Mesothelial cell of epicardium (in vitro differentiated cells): ENCODE measurements around the gene ITGA11. TPM values are rescaled to one million over a fixed set of nuclear protein-coding genes. Genes with fewer than 3 reads are reported as not detected.

Source experiments
- DNase-seq, 2 experiments: peaks; one replicate each; pipeline ENCODE4 v3.0.0; 2021; ENCODE audit warnings: low spot score in 2 of 2; ENCODE audit not compliant: unreplicated experiment in 2 of 2
- H3K27ac Mint-ChIP-seq: 2 replicates; pipeline ENCODE4 v1.8.0; 2021; ENCODE audit warnings: mixed read lengths
- H3K27me3 Mint-ChIP-seq: 2 replicates; pipeline ENCODE4 v1.8.0; 2021; ENCODE audit warnings: low read depth, mixed read lengths
- H3K36me3 Mint-ChIP-seq: 2 replicates; pipeline ENCODE4 v1.8.0; 2021; ENCODE audit warnings: mixed read lengths
- H3K4me1 Mint-ChIP-seq: 2 replicates; pipeline ENCODE4 v1.8.0; 2021; ENCODE audit warnings: mixed read lengths
- H3K4me3 Mint-ChIP-seq: 2 replicates; pipeline ENCODE4 v1.8.0; 2021; ENCODE audit warnings: mild to moderate bottlenecking, moderate library complexity, mixed read lengths
- H3K9me3 Mint-ChIP-seq: 2 replicates; pipeline ENCODE4 v1.8.0; 2021; ENCODE audit warnings: mixed read lengths
- CTCF ChIP-seq: fragments of 200-600 bp; sonication (generic); IDR thresholded peaks from one replicate; pipeline ENCODE4 v1.5.0; 2021; ENCODE audit warnings: antibody characterized with exemption; ENCODE audit not compliant: unreplicated experiment
- total RNA-seq: library from RNA; stranded (reverse); gene quantifications from 3 replicates; pipeline ENCODE4 v1.2.1, GENCODE V29; 2021

ITGA11 gene
- total RNA-seq, 1 donor from 2014 or later = 3.5 TPM

- H3K4me3 Mint-ChIP-seq = no peak overlapping the region
- peaks cover 24% of the 10 kb centered on the region for H3K27me3 Mint-ChIP-seq
- no peak for DNase-seq
- H3K9me3 Mint-ChIP-seq = no peaks in the 10 kb centered on the region
- TF ChIP-seq CTCF = no peak
- peaks cover 20% of the 10 kb centered on the region for H3K4me1 Mint-ChIP-seq
- H3K27ac Mint-ChIP-seq = no peak overlapping the region
- H3K36me3 Mint-ChIP-seq = no peaks in the 10 kb centered on the region
Observed at GRCh38 chr15:68328443-68328842, 103.5 kb downstream of the ITGA11 start.

GRCh38 chr15:68326711-68327354 is 105.1 kb downstream of the ITGA11 start:
- no peak for TF ChIP-seq CTCF
- Mint-ChIP-seq H3K9me3 (no peaks in the 10 kb centered on the region), H3K4me1 (peaks cover 18% of the 10 kb centered on the region), H3K36me3 (no peaks in the 10 kb centered on the region), H3K4me3 (no peak overlapping the region), H3K27ac (no peak overlapping the region), H3K27me3 (peaks cover 23% of the 10 kb centered on the region)
- no peak for DNase-seq

DNA sequence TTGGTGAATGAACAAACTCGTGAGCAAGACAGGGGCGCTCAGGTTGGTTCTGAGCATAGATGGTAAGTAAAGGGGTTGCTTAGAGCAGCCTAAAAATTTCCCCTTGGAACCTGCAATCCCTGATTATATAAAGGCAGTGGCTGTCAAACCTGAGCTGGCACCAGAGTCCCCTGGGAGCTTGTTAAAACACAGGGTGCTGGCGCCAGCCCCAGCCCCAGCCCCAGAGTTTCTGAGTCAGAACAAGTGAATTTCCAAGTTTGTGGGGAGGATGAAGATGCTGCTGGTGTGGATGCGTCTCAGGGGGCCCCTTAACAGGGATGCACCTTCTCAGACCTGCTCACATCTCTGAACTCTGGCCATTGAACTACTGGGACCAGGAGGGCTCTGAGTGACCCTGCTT is 106.2 kb downstream of the ITGA11 start:
- no peak for TF ChIP-seq CTCF
- DNase-seq = no peak
- Mint-ChIP-seq H3K27ac (no peak overlapping the region), H3K27me3 (peaks cover 23% of the 10 kb centered on the region), H3K36me3 (no peaks in the 10 kb centered on the region), H3K4me3 (no peak overlapping the region), H3K4me1 (peaks cover 13% of the 10 kb centered on the region), H3K9me3 (no peaks in the 10 kb centered on the region)

- Mint-ChIP-seq H3K4me1 (no peaks in the 10 kb centered on the region), H3K36me3 (no peaks in the 10 kb centered on the region), H3K9me3 (no peaks in the 10 kb centered on the region), H3K4me3 (no peak overlapping the region), H3K27me3 (peaks cover 18% of the 10 kb centered on the region), H3K27ac (no peak overlapping the region)
- no peak for TF ChIP-seq CTCF
- no peak for DNase-seq
Observed at GRCh38 chr15:68322796-68323195, 109.2 kb downstream of the ITGA11 start.

GRCh38 chr15:68321229-68321628 is 110.7 kb downstream of the ITGA11 start:
- TF ChIP-seq CTCF = no peak
- DNase-seq = no peak
- Mint-ChIP-seq H3K4me1 (peaks cover 3% of the 10 kb centered on the region), H3K9me3 (no peaks in the 10 kb centered on the region), H3K4me3 (no peak overlapping the region), H3K27me3 (peaks cover 7% of the 10 kb centered on the region), H3K27ac (no peak overlapping the region), H3K36me3 (no peaks in the 10 kb centered on the region)

- H3K27me3 Mint-ChIP-seq = peaks cover 4% of the 10 kb centered on the region
- no peak for DNase-seq
- no peaks in the 10 kb centered on the region for H3K36me3 Mint-ChIP-seq
- no peaks in the 10 kb centered on the region for H3K9me3 Mint-ChIP-seq
- peaks cover 9% of the 10 kb centered on the region for H3K4me1 Mint-ChIP-seq
- H3K27ac Mint-ChIP-seq = no peak overlapping the region
- no peak overlapping the region for H3K4me3 Mint-ChIP-seq
- no peak for TF ChIP-seq CTCF
Observed at GRCh38 chr15:68319997-68320396, 112.0 kb downstream of the ITGA11 start.
